ENCODE data around the gene POU4F3.

- no peak for TF ChIP-seq RCOR1 (IDR thresholded peaks at IDR 0.05; ENCODE audit: insufficient replicate concordance, low read length)
- TF ChIP-seq CTCF (conservative IDR thresholded peaks at IDR 0.05; ENCODE audit: low read depth, low read length): no peak
- TF ChIP-seq CEBPB (IDR thresholded peaks at IDR 0.05; ENCODE audit: low read depth, low read length): no peak
- no peak for TF ChIP-seq POLR2A (IDR thresholded peaks at IDR 0.05; ENCODE audit: low read depth, low read length)
- no peak for TF ChIP-seq MXI1 (IDR thresholded peaks at IDR 0.05; ENCODE audit: borderline replicate concordance, low read depth, low read length)
- TF ChIP-seq USF2 (IDR thresholded peaks at IDR 0.05; ENCODE audit: low read depth, low read length): no peak
- TF ChIP-seq RAD21 (IDR thresholded peaks at IDR 0.05; ENCODE audit: low read length): no peak
- TF ChIP-seq RFX5 (IDR thresholded peaks at IDR 0.05; ENCODE audit: low read depth, low read length): no peak
- no peak for TF ChIP-seq MAFK (IDR thresholded peaks at IDR 0.05; ENCODE audit: low read depth, low read length)
- TF ChIP-seq ELK1 (IDR thresholded peaks at IDR 0.05; ENCODE audit: borderline replicate concordance, low read depth, low read length): no peak
- TF ChIP-seq FOS (IDR thresholded peaks at IDR 0.05; ENCODE audit: low read depth, low read length): no peak
- TF ChIP-seq BHLHE40 (IDR thresholded peaks at IDR 0.05; ENCODE audit: low read depth, low read length): no peak
Measured at GRCh38 chr5:146307796-146308195, 30.8 kb upstream of the POU4F3 start.

Measured in IMR-90 (cell line).